K562 (cell line): ENCODE data around the gene COX7B. TPM values are rescaled to one million over a fixed set of nuclear protein-coding genes. Genes with fewer than 3 reads are reported as not detected.

Experiments
- FOXJ3 ChIP-seq: sonication (generic); formaldehyde crosslinking; IDR thresholded peaks from 2 replicates; pipeline ENCODE4 v1.4.0; 2020; ENCODE audit warnings: mild to moderate bottlenecking, missing genetic modification reagents
- GATAD2B ChIP-seq: fragments of 450-650 bp; IDR thresholded peaks from 2 replicates; pipeline ENCODE4 v1.6.1; 2017; ENCODE audit warnings: mild to moderate bottlenecking, borderline replicate concordance
- HDAC1 ChIP-seq, 2 experiments: fragments of 450-650 bp; IDR thresholded peaks; 2 replicates each; pipeline ENCODE4 v1.6.1; 2016 to 2017; ENCODE audit warnings: inconsistent platforms in 1 of 2, mild to moderate bottlenecking in 1 of 2, moderate library complexity in 1 of 2
- HNRNPK ChIP-seq: fragments of 200-400 bp; formaldehyde crosslinking; IDR thresholded peaks from one replicate; pipeline ENCODE4 v1.6.1; 2018; ENCODE audit warnings: mild to moderate bottlenecking, low read depth, low read length; ENCODE audit not compliant: poor library complexity, severe bottlenecking
- KHSRP ChIP-seq: fragments of 450-650 bp; IDR thresholded peaks from 2 replicates; pipeline ENCODE4 v1.6.1; 2017
- MAZ ChIP-seq, 2 experiments: fragments of 450-650 bp in 1 of 2; sonication (generic) in 1 of 2; formaldehyde crosslinking; IDR thresholded peaks in 1 of 2; conservative IDR thresholded peaks in 1 of 2; 2 replicates each; pipeline versions ENCODE4 v1.4.0 to v1.5.0; 2020; ENCODE audit warnings: mild to moderate bottlenecking in 1 of 2, missing genetic modification reagents in 1 of 2
- NFRKB ChIP-seq: fragments of 450-650 bp; IDR thresholded peaks from 2 replicates; pipeline ENCODE4 v1.6.1; 2016; ENCODE audit warnings: low read depth
- POLR2A ChIP-seq: fragments of 450-650 bp; conservative IDR thresholded peaks from 2 replicates; pipeline ENCODE4 v1.6.1; 2016
- SRSF9 ChIP-seq: fragments of 200-400 bp; formaldehyde crosslinking; IDR thresholded peaks from 2 replicates; pipeline ENCODE4 v1.6.1; 2017; ENCODE audit warnings: low read depth, low read length, borderline replicate concordance
- TEAD4 ChIP-seq, 2 experiments: sonication (generic) in 1 of 2; formaldehyde crosslinking in 1 of 2; IDR thresholded peaks; 2 replicates each; pipeline versions ENCODE4 v1.6.1 to v1.8.0; 2012 to 2022; ENCODE audit warnings: borderline replicate concordance in 1 of 2, inconsistent platforms in 1 of 2, low read length in 1 of 2, mild to moderate bottlenecking in 1 of 2, missing genetic modification reagents in 1 of 2
- TFAM ChIP-seq: fragments of 250-450 bp; sonication (Bioruptor Pico); conservative IDR thresholded peaks from 2 replicates; pipeline ENCODE4 v1.5.0; 2021; ENCODE audit warnings: mild to moderate bottlenecking, moderate library complexity
- ZBTB1 ChIP-seq: sonication (generic); formaldehyde crosslinking; IDR thresholded peaks from 2 replicates; pipeline ENCODE4 v1.8.1; 2023; ENCODE audit warnings: missing genetic modification reagents, low read depth, mild to moderate bottlenecking, borderline replicate concordance
- ZFP1 ChIP-seq: fragments of 450-650 bp; formaldehyde crosslinking; IDR thresholded peaks from 2 replicates; pipeline ENCODE4 v1.4.0; 2020; ENCODE audit warnings: mild to moderate bottlenecking, mixed read lengths
- ZNF140 ChIP-seq: fragments of 250-450 bp; sonication (Bioruptor Pico); IDR thresholded peaks from 2 replicates; pipeline ENCODE4 v1.8.0; 2021; ENCODE audit warnings: moderate library complexity, mild to moderate bottlenecking, inconsistent platforms
- ZNF184 ChIP-seq: sonication (generic); formaldehyde crosslinking; IDR thresholded peaks from 2 replicates; pipeline ENCODE4 v1.5.0; 2020; ENCODE audit warnings: missing genetic modification reagents
- ZNF239 ChIP-seq: fragments of 250-450 bp; sonication (Bioruptor Pico); IDR thresholded peaks from 2 replicates; pipeline ENCODE4 v1.4.0; 2020; ENCODE audit warnings: mild to moderate bottlenecking
- ZNF324 ChIP-seq: fragments of 250-450 bp; sonication (Bioruptor Pico); IDR thresholded peaks from 2 replicates; pipeline ENCODE4 v1.4.0; 2020; ENCODE audit warnings: mild to moderate bottlenecking
- ZNF407 ChIP-seq: fragments of 450-650 bp; IDR thresholded peaks from 2 replicates; pipeline ENCODE4 v1.6.1; 2016; ENCODE audit warnings: low read depth
- polyA plus RNA-seq, 8 experiments: library from polyadenylated mRNA; depleted of rRNA in 4 of 8; stranded (reverse) in 5 of 8; unstranded in 3 of 8; fragments of >200 nt; fragmentation: Nextera tagmentation in 2 of 8; fragmentation: Illumina TruSeq in 1 of 8; extraction: Ambion mirVana in 2 of 8; extraction: Trizol in 1 of 8; gene quantifications; 2 replicates each; pipeline versions ENCODE4 v1.2.1 to v1.2.3, GENCODE V29; 2011 to 2014; ENCODE audit warnings: inconsistent platforms in 1 of 8, missing spikeins in 1 of 8
- total RNA-seq, 7 experiments: library from RNA; depleted of rRNA in 6 of 7; stranded (reverse); fragments of >200 nt in 6 of 7; fragmentation: Illumina TruSeq in 2 of 7; extraction: Trizol in 2 of 7; gene quantifications; 2 replicates each; pipeline versions ENCODE4 v1.2.1 to v1.2.3, GENCODE V29; 2011 to 2021; ENCODE audit warnings: low replicate concordance in 1 of 7
- TF ChIP-seq, protein P1 (sequence below): fragments of 250-450 bp; sonication (Bioruptor Pico); IDR thresholded peaks from 2 replicates; pipeline ENCODE4 v1.8.0; 2021; ENCODE audit warnings: moderate library complexity, mild to moderate bottlenecking, inconsistent platforms

Gene COX7B
- total and polyA plus RNA-seq, 9 of the 15 experiments (the other 6 are each of a cell fraction or from before 2014, with no cell fraction given), result 549 to 2,891 (median 1,307) TPM

GRCh38 chrX:77899081-77899828 is at the start of gene COX7B (continued):
- no peak for TF ChIP-seq SRSF9
- TF ChIP-seq ZNF407, result peak; percentile 67
- TF ChIP-seq ZNF239 (CRISPR knock-in tag), result no peak
- no peak for TF ChIP-seq HDAC1 (IDR thresholded peaks at IDR 0.05)
- TF ChIP-seq ZNF184 (CRISPR knock-in tag), result no peak
- TF ChIP-seq NFRKB, result peak; percentile 83
- no peak for TF ChIP-seq ZBTB1 (CRISPR knock-in tag)
- TF ChIP-seq KHSRP, result no peak
- TF ChIP-seq FOXJ3 (CRISPR knock-in tag), result no peak
- TF ChIP-seq ZFP1 (CRISPR knock-in tag), result no peak
- no peak for TF ChIP-seq HNRNPK
- TF ChIP-seq ZNF140 (CRISPR knock-in tag), result no peak
- no peak for TF ChIP-seq ZNF324 (CRISPR knock-in tag)
- TF ChIP-seq TEAD4 (IDR thresholded peaks at IDR 0.05; ENCODE audit: low read length), result 0 out of 2 replicates have a peak, but pooled peaks have one; percentile 42
- TF ChIP-seq TEAD4 (CRISPR knock-in tag; IDR thresholded peaks at IDR 0.05; ENCODE audit: borderline replicate concordance), result no peak
- no peak for TF ChIP-seq MAZ (CRISPR knock-in tag; conservative IDR thresholded peaks at IDR 0.05 in 1 of 2, IDR thresholded peaks at IDR 0.05 in 1 of 2)
- TF ChIP-seq, protein P1, sequence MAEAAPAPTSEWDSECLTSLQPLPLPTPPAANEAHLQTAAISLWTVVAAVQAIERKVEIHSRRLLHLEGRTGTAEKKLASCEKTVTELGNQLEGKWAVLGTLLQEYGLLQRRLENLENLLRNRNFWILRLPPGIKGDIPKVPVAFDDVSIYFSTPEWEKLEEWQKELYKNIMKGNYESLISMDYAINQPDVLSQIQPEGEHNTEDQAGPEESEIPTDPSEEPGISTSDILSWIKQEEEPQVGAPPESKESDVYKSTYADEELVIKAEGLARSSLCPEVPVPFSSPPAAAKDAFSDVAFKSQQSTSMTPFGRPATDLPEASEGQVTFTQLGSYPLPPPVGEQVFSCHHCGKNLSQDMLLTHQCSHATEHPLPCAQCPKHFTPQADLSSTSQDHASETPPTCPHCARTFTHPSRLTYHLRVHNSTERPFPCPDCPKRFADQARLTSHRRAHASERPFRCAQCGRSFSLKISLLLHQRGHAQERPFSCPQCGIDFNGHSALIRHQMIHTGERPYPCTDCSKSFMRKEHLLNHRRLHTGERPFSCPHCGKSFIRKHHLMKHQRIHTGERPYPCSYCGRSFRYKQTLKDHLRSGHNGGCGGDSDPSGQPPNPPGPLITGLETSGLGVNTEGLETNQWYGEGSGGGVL, result no peak
- TF ChIP-seq GATAD2B, result no peak
- no peak for TF ChIP-seq TFAM (CRISPR knock-in tag)
- peak; percentile 91 for TF ChIP-seq POLR2A
